ENCODE measurements around the gene TMEM121B.
A peak's percentile ranks its signal among the peaks of the same experiment; 100 is the strongest.

The TMEM121B gene

DNA sequence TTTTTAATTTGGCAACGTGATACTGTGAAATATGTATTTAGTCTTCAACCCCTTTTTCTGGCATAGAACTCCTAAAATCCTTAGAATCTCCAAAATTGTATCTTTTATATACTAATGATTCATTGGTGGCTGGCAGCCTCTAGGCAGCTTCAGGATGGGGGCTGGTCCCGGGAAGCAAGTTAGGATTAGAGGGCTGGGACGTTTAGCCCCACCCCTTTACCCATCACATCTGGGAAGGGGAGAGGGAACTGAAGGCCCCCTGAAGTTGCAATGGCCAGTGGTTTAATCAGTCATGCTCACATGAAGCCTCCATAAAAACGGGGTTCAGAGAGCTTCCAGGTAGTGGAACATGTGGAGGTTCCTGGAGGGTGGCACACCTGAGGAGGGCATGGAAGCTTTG lies 29.3 kb downstream of the TMEM121B start:
- peaks cover 1% of the 10 kb centered on the region for H3K4me1 Mint-ChIP-seq
- TF ChIP-seq, protein P1, sequence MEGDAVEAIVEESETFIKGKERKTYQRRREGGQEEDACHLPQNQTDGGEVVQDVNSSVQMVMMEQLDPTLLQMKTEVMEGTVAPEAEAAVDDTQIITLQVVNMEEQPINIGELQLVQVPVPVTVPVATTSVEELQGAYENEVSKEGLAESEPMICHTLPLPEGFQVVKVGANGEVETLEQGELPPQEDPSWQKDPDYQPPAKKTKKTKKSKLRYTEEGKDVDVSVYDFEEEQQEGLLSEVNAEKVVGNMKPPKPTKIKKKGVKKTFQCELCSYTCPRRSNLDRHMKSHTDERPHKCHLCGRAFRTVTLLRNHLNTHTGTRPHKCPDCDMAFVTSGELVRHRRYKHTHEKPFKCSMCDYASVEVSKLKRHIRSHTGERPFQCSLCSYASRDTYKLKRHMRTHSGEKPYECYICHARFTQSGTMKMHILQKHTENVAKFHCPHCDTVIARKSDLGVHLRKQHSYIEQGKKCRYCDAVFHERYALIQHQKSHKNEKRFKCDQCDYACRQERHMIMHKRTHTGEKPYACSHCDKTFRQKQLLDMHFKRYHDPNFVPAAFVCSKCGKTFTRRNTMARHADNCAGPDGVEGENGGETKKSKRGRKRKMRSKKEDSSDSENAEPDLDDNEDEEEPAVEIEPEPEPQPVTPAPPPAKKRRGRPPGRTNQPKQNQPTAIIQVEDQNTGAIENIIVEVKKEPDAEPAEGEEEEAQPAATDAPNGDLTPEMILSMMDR (IDR thresholded peaks at IDR 0.05; ENCODE audit: unreplicated experiment in 3 of 3) = no peak
- H3K9me3 Mint-ChIP-seq = no peaks in the 10 kb centered on the region
- H3K36me3 Mint-ChIP-seq (ENCODE audit: low read depth) = no peaks in the 10 kb centered on the region
- peaks cover 12% of the 10 kb centered on the region for H3K27me3 Mint-ChIP-seq (ENCODE audit: low read depth)
- H3K4me3 Mint-ChIP-seq = no peak overlapping the region
- no peak overlapping the region for H3K27ac Mint-ChIP-seq

DNA sequence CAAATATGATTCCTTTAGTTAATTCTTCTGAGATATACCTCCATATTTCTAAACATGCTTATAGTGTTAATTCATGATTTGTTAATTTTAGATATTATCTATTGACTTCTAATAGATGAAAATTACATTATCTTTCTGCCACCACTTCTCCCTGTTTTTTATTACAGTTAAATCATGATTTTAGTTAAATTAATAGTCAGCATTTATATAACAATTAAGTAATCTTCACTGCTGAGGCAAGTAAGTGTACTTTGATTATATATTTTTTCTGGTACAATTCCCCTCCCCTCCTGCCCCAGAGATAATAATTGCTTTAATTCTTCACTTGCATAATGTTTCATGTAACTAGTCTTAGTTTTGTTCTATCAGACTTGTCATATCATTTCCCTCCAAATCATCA lies 30.6 kb downstream of the TMEM121B start:
- Mint-ChIP-seq H3K4me3 (no peak overlapping the region), H3K27ac (no peak overlapping the region)

DNA sequence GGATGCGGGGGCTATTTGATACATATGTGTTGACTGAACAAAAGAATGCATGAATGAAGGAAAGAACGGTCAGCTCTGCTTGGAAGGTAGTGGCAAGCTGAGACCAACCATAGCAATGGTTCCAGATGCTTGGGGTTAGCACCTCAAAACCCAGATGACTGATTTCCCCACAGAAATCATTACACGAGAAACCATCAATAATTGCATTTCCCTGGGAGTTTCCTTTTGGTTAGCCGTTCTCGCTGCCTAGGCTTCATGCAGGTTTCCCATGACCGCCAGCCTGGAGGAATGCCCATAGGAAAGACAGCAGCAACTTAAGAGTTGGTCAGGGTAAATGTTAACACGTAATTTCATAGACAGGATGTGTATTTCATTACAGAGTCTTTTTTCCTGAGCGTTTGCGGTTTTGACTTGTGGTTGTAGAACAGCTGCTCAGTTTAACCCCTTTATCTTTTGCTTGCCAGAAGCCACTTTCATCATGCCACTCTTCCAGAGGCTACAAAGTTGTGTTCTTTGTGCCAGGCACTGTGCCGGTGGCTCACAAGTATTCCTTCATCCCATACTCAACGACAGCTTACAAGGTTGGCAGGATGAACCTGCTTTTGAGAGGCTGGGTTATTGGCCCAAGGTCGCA lies 33.5 kb downstream of the TMEM121B start:
- Mint-ChIP-seq H3K9me3 (no peaks in the 10 kb centered on the region), H3K36me3 (ENCODE audit: low read depth) (no peaks in the 10 kb centered on the region), H3K4me3 (peak overlapping the region in 2 of 3 experiments; percentile 78 to 88), H3K27me3 (ENCODE audit: low read depth) (peaks cover 41% of the 10 kb centered on the region), H3K4me1 (peaks cover 15% of the 10 kb centered on the region), H3K27ac (no peak overlapping the region)
- TF ChIP-seq, protein P1 (IDR thresholded peaks at IDR 0.05; ENCODE audit: unreplicated experiment in 3 of 3) = no peak

More for the DNA sequence above, 30.6 kb downstream of the TMEM121B start:
- H3K4me1 Mint-ChIP-seq = peaks cover 10% of the 10 kb centered on the region
- no peaks in the 10 kb centered on the region for H3K9me3 Mint-ChIP-seq
- peaks cover 23% of the 10 kb centered on the region for H3K27me3 Mint-ChIP-seq (ENCODE audit: low read depth)
- TF ChIP-seq, protein P1 (IDR thresholded peaks at IDR 0.05; ENCODE audit: unreplicated experiment in 3 of 3) = no peak
- no peaks in the 10 kb centered on the region for H3K36me3 Mint-ChIP-seq (ENCODE audit: low read depth)

DNA sequence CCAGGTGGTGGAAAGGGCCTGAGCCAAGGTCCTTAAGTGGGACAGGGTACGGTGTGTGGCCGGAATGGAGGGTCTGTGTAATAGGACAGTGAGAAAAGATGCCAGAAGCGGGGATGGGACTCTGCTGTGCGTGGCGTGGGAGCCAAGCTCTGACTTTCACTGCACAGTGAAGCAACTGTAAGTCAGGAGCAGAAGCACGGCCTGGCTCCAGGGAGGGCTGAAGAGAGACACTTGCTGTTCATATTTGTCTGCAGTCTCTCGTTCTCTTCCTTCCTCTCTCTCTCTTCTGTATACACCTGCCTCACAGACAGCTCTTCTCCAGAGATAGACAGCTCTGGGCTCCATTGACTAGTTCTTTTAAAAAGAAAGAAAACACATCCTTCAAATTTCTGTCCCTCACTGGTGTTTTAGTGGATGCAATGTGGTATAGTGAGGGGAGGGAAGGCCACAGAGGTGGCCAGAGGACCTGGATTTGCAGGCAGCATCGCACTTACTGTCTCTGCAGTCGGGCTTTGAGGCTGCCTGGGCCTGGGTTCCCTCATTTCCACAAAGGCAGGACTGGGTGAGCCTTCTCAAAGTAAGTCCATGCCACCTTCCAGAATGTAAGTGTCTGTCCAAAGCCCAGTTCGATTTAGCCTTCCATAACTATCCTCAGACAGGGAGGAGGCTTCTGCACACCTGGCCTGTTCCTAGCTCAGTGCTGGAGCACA lies 34.2 kb downstream of the TMEM121B start:
- TF ChIP-seq, protein P1 (IDR thresholded peaks at IDR 0.05; ENCODE audit: unreplicated experiment in 3 of 3) = no peak
- Mint-ChIP-seq H3K27me3 (ENCODE audit: low read depth) (peaks cover 41% of the 10 kb centered on the region), H3K9me3 (no peaks in the 10 kb centered on the region), H3K27ac (peak overlapping the region in 1 of 3 experiments; percentile 66), H3K4me1 (peaks cover 15% of the 10 kb centered on the region), H3K4me3 (peak overlapping the region; percentile 78 to 89 (median 88)), H3K36me3 (ENCODE audit: low read depth) (no peaks in the 10 kb centered on the region)

DNA sequence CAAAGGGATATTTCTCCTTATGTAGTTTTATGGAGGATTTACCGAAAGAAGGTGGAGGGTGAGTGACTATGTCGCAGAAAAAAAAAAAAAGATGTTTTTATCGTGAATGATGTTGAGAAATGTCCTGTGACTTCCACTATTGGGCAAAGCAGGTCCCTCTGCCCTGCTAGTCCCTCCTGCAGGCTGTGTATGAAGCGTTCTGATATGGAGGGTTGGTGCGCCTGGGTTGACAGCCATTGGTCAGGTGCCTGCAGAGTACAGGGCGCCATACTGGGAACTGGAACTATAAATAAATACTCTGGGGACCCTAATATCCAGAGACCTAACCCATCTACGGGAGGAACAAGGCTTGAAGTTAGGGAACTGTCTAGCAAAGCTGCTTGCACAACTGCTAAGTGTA lies 34.9 kb downstream of the TMEM121B start:
- Mint-ChIP-seq H3K4me1 (peaks cover 15% of the 10 kb centered on the region), H3K27ac (no peak overlapping the region), H3K36me3 (ENCODE audit: low read depth) (no peaks in the 10 kb centered on the region), H3K27me3 (ENCODE audit: low read depth) (peaks cover 41% of the 10 kb centered on the region), H3K4me3 (peak overlapping the region; percentile 78 to 89 (median 88)), H3K9me3 (no peaks in the 10 kb centered on the region)
- TF ChIP-seq, protein P1 (IDR thresholded peaks at IDR 0.05; ENCODE audit: unreplicated experiment in 3 of 3) = no peak
